ENCODE measurements around the gene ABCB7.

DNA sequence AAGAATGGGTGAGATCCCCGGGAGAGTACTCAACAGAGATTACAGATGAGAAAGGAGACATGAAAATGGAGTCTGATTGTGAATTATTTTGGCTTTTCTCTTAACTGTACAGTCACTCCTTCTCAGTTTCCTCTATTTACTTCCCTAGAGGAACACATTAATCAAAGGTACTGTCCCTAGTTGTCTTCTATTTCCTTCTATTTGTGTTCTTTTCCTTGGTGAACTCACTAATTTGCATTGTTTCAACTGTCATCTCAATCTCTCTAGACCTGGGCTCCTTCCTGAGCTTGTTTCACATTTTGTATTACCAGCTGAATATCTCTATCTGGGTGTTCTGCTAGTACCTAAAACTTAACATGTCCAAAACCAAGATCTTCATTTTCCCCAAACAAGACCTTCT lies 59.8 kb downstream of the ABCB7 start:
- TF ChIP-seq, protein P1, sequence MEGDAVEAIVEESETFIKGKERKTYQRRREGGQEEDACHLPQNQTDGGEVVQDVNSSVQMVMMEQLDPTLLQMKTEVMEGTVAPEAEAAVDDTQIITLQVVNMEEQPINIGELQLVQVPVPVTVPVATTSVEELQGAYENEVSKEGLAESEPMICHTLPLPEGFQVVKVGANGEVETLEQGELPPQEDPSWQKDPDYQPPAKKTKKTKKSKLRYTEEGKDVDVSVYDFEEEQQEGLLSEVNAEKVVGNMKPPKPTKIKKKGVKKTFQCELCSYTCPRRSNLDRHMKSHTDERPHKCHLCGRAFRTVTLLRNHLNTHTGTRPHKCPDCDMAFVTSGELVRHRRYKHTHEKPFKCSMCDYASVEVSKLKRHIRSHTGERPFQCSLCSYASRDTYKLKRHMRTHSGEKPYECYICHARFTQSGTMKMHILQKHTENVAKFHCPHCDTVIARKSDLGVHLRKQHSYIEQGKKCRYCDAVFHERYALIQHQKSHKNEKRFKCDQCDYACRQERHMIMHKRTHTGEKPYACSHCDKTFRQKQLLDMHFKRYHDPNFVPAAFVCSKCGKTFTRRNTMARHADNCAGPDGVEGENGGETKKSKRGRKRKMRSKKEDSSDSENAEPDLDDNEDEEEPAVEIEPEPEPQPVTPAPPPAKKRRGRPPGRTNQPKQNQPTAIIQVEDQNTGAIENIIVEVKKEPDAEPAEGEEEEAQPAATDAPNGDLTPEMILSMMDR (conservative IDR thresholded peaks at IDR 0.05; ENCODE audit: low read length), result no peak
- TF ChIP-seq EZH2phosphoT487 (IDR thresholded peaks at IDR 0.05; ENCODE audit: borderline replicate concordance, low read depth, low read length), result no peak
